Measurements from ENCODE around the gene KRT25.
A peak's percentile ranks its signal among the peaks of the same experiment; 100 is the strongest.
"Not testable (repeated sequence)": the region's sequence is repeated elsewhere in the genome, so short reads cannot be mapped to it uniquely, and the experiment has no call there.

KRT25 gene

GRCh38 chr17:40751065-40751464 lies 4.1 kb downstream of the KRT25 start:
- no peak for DNase-seq

GRCh38 chr17:40750391-40750790 lies 4.7 kb downstream of the KRT25 start:
- DNase-seq = no peak

GRCh38 chr17:40748666-40749065 lies 6.5 kb downstream of the KRT25 start:
- not testable (repeated sequence) for DNase-seq

DNA sequence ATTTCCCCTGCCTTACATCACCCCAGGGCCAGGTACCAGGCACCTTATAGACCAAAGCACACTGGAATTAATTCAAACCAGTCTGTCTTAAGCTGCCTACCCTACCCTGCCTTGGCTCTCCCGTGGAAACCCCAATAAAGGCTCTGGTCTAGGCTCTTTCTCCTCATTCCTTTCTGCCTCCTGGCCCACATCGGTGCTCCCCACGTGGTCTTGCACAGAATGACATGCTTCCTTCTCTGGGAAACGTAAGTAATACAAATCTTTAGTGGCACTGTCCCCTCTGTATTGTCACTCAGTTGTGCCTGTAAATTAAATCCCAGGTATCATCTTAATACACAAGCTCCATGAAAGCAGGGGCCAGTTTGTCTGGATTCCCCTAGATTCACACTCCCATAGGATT lies 16.6 kb downstream of the KRT25 start:
- no peak for DNase-seq

DNA sequence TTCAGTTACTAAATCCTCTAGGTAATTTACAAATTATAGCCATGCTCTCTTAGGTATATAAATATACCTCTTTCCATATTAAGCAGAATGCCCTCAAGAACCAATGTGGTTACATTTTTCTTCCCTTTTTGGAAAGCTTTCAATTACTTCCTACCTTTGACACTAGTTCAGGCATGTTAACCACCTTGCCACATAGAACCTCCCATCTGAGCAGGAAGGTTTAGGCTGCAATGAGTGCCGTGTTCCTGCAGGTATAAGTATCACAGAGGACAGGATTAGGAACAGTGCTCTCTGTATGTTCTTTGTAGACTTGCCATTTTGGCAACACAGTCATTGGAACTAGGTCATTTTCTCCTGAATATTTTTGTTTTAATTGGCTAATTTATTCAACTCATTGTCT lies 20.1 kb downstream of the KRT25 start:
- DNase-seq = no peak

GRCh38 chr17:40734018-40734417 lies 21.1 kb downstream of the KRT25 start:
- DNase-seq = no peak

GRCh38 chr17:40730970-40731369 lies 24.2 kb downstream of the KRT25 start:
- DNase-seq = no peak

DNA sequence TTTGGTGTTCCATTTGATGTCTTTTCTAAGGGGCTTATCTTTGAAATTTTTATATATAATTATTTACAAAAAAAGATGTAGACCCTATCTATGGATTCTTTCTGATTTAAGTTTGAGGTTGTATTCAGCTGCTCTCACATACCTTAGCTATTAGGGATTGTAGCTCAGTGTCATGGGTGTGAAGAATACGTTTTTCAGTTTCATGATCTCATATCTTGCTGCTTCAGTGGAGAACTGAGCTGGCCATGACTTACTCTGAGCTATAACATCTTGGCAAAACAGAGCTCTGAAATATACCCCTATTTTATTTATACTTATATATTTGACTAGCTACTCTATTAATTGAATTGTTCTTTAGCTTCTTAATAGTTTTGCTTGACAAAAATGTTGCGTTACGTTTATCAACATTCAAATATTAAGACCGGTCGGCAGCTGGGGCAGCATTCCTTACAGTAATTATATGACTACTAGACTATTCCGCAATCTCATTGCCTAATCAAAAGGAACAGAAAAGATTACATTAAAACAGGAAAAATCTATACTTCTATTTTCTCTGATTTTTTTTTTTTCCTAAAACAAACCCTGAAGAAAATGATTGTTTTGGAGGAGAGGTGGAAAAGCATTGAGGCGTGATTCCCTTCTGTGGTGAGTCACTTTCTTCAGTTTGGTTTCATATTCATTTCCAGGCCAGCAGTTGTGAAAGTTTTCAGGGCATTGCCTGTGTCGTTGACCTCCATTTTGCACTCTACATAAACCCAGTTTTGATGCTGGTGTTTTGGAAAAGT lies 27.5 kb downstream of the KRT25 start:
- DNase-seq = no peak

DNA sequence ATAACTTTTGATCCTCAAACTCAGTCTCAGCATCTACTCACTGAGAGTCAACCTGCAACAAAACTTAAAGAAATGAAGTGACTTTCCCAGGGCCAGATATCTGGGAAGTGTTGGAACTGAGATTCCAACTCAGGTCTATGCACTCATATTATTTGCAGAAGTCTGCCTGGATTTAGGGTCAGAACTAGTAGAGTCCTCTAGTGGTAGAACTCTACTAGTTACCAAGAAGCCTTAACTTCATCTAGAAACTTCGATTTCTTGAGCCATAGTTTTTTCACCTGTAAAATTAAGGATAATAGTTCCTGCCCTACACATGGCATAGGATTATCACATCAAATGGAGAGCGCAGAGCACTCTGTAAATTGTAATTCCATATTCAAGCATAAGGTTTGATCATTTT lies 28.2 kb downstream of the KRT25 start:
- no peak for DNase-seq

DNA sequence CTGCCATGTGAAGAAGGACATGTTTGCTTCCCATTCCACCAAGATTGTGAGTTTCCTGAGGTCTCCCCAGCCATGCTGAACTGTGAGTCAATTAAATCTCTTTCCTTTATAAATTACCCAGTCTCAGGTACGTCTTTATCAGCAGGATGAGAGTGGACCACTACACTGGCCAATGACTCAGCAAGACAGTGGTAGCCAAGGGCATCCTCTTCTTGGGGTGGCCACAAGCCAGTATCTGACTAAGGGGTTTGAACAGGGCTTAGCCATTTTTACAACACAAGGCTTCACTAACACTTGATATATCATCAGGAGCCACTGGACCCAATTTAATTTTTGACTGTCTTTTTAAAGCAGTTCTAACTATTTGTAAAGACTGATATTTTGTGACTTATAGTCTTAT lies 30.5 kb downstream of the KRT25 start:
- no peak for DNase-seq

GRCh38 chr17:40722241-40722640 lies 32.9 kb downstream of the KRT25 start:
- DNase-seq = no peak

GRCh38 chr17:40720899-40721298 lies 34.2 kb downstream of the KRT25 start:
- DNase-seq = no peak

- DNase-seq = no peak
These were observed 36.2 kb downstream of the KRT25 start for GRCh38 chr17:40718930-40719329.

DNA sequence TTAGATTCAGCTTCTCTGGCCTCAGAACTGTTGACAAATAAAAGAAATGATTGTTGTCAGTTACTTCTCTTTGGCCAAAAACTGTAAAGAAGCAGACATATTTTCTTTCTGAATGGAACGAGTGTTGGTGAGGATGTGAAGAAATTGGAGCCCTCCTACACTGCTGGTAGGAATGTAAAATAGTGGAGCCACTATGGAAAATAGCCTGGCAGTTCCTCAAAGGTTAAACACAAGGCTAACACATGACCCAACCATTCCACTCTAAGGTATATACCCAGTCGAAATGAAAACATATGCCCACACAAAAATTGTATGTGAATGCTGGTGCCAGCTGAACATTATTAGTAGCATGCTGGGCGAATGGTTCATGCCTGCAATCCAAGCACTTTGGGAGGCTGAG lies 37.4 kb downstream of the KRT25 start:
- DNase-seq = no peak

- DNase-seq = no peak
These were observed 40.7 kb downstream of the KRT25 start for GRCh38 chr17:40714473-40714872.

DNA sequence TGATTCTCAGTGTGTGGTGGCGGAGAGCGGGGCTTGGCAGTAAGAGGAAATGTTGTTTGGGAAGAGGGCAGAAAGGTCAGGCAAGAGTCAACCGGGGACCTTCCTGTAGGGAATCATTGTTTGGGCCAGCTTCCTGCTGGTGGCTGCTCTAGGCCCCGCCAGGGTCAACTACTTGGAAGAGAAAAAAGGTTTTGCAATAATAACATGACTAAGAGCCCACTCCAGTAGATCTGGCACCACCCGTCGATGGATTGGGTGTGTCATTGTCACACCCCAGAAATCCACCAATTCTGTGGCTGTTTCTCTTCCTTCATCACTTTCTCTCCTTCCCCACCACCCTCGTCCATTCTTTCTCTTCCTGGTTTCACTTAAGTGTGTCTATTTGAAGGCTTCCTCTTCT lies 47.4 kb downstream of the KRT25 start:
- DNase-seq = no peak

- DNase-seq = no peak
These were observed 49.5 kb downstream of the KRT25 start for GRCh38 chr17:40705584-40705983.

GRCh38 chr17:40703652-40704051 lies 51.5 kb downstream of the KRT25 start, which contains the start of gene KRT24:
KRT24 (minus strand) TSS chr17:40703752; CDS start chr17:40703693, 59 bp downstream.
- DNase-seq = no peak

DNA sequence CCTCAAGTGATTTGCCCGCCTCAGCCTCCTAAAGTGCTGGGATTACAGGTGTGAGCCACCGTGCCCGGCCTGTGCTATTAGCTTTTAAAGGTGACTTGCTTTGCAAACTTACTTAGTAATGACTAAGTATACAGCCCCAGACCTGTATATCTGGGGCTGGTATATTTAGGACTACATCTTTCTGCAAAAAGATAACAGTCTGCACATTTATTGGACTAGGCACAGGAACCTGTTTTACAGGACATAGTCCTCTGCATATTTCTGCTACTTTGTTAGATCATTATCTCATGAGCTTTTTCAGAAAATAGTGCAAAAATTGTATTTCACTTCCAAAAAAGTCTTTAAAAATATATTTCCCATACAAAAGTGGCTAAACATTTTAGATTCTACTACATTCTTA lies 52.9 kb downstream of the KRT25 start:
- no peak for DNase-seq

DNA sequence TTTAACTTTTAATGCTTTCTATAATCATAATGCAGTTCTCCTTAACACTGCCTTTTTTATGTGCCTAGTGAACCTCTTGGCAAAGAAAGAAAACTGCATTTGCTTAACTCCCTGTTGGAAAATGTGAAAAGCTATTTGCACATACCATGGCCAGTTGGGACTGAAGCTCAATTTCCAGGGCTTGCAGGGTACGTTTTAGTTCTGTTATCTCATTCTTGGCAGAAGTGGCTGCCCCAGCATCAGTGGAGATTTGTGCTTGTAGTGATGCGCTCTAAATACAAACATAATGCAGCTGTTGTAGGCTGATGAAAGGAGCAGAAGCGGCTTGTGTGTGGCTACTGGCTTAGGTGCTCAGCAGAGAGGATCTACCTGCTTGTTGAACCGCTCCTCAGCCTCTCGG lies 55.3 kb downstream of the KRT25 start:
- peak; percentile 38 for DNase-seq

GRCh38 chr17:40699371-40699770 lies 55.8 kb downstream of the KRT25 start:
- DNase-seq = no peak
